Breast epithelium (tissue), 3 donors: ENCODE measurements around the gene ATAD2B.

Experiments used
- POLR2AphosphoS5 ChIP-seq, 3 donors: sonication (generic); formaldehyde crosslinking; IDR thresholded peaks; one replicate each; pipeline ENCODE4 v1.6.1; 2017; ENCODE audit warnings: antibody characterized with exemption in 3 of 3
- TF ChIP-seq, protein P1 (sequence below), 3 donors: fragments of 450-650 bp; IDR thresholded peaks; one replicate each; pipeline ENCODE4 v1.5.1; 2016 to 2017; ENCODE audit warnings: antibody characterized with exemption in 3 of 3, mild to moderate bottlenecking in 3 of 3, moderate library complexity in 3 of 3

DNA sequence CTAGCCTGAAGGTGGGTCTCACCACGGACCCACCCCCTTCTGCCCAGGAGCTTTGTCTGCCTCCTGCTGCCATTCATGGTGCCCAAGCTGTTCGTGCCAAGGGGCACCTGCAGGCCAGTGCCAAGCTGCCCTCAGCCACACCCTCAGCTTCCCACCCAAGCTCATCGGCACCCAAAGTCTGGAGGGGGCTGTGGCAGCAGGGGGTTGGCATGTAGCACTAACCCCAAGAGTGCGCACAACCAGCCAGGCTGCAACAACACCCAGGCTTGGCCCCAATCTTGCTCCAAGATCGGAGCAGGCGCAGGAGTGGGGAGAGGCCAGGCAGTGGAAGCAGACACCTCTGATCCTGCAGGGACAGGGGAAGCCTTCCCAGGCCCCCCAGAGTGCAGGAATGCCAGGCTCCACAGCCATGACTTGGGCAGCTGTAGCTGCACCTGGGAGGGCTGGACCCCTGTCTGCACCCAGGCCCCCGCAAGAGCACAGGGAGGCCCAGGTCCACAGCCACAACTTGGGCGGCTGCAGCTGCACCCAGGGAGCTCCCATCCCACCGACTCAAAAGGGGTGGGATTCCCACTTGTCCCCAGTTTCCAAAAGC, 89.9 kb downstream of the ATAD2B start:
- TF ChIP-seq, protein P1, sequence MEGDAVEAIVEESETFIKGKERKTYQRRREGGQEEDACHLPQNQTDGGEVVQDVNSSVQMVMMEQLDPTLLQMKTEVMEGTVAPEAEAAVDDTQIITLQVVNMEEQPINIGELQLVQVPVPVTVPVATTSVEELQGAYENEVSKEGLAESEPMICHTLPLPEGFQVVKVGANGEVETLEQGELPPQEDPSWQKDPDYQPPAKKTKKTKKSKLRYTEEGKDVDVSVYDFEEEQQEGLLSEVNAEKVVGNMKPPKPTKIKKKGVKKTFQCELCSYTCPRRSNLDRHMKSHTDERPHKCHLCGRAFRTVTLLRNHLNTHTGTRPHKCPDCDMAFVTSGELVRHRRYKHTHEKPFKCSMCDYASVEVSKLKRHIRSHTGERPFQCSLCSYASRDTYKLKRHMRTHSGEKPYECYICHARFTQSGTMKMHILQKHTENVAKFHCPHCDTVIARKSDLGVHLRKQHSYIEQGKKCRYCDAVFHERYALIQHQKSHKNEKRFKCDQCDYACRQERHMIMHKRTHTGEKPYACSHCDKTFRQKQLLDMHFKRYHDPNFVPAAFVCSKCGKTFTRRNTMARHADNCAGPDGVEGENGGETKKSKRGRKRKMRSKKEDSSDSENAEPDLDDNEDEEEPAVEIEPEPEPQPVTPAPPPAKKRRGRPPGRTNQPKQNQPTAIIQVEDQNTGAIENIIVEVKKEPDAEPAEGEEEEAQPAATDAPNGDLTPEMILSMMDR (IDR thresholded peaks at IDR 0.05) = no peak
- TF ChIP-seq POLR2AphosphoS5 (IDR thresholded peaks at IDR 0.05) = no peak
